Common myeloid progenitor, CD34-positive (primary cell): ENCODE measurements around the gene SCLY.
A peak's percentile ranks its signal among the peaks of the same experiment; 100 is the strongest.

Experiments used
- CTCF ChIA-PET: fragments of 350-600 bp; sonication (Branson Sonifier 250); formaldehyde crosslinking; loops from one replicate; lab custom pipeline; 2021; ENCODE audit warnings: antibody characterized with exemption; lab: Charles Lee
- POLR2A ChIA-PET: fragments of 350-600 bp; sonication (Branson Sonifier 250); formaldehyde crosslinking; loops from one replicate; lab custom pipeline; 2021; ENCODE audit warnings: antibody characterized with exemption; lab: Charles Lee
- DNase-seq, 3 donors: peaks; one replicate each; pipeline versions ENCODE4 v3.0.0 to v3.0.0-alpha.2; 2013
- H3K27ac ChIP-seq, 2 experiments: 1 replicate in 1 of 2; 2 replicates in 1 of 2; pipeline ENCODE4 v1.7.0; 2013; ENCODE audit warnings: inconsistent platforms in 2 of 2, low read length in 2 of 2, mild to moderate bottlenecking in 2 of 2, low read depth in 1 of 2, moderate library complexity in 1 of 2; ENCODE audit not compliant: severe bottlenecking in 2 of 2, insufficient read depth in 1 of 2, poor library complexity in 1 of 2
- H3K27me3 ChIP-seq, 5 experiments: replicated peaks in 2 of 5; 1 replicate in 3 of 5; 2 replicates in 2 of 5; pipeline versions ENCODE4 v1.6.1 to v1.7.0; 2013; ENCODE audit warnings: low read length in 4 of 5, mild to moderate bottlenecking in 2 of 5, moderate library complexity in 2 of 5, inconsistent platforms in 1 of 5; ENCODE audit not compliant: insufficient read depth in 5 of 5, control insufficient read depth in 4 of 5
- H3K36me3 ChIP-seq, 4 experiments: 1 replicate in 2 of 4; 2 replicates in 2 of 4; pipeline versions ENCODE4 v1.6.1 to v1.7.0; 2013; ENCODE audit warnings: low read length in 3 of 4, control low read depth in 1 of 4, mild to moderate bottlenecking in 1 of 4; ENCODE audit not compliant: control insufficient read depth in 4 of 4, insufficient read depth in 4 of 4
- H3K4me1 ChIP-seq, 4 experiments: 1 replicate in 3 of 4; 2 replicates in 1 of 4; pipeline versions ENCODE4 v1.6.1 to v1.7.1; 2013; ENCODE audit warnings: low read length in 3 of 4, mild to moderate bottlenecking in 3 of 4, control low read depth in 1 of 4, inconsistent platforms in 1 of 4, moderate library complexity in 1 of 4; ENCODE audit not compliant: control insufficient read depth in 4 of 4, insufficient read depth in 4 of 4; ENCODE audit errors: control extremely low read depth in 1 of 4
- H3K4me3 ChIP-seq, 7 experiments: 1 replicate in 4 of 7; 2 replicates in 3 of 7; pipeline versions ENCODE4 v1.5.1 to v1.7.0; 2013; ENCODE audit warnings: mild to moderate bottlenecking in 7 of 7, low read length in 6 of 7, moderate library complexity in 6 of 7, inconsistent platforms in 2 of 7, low read depth in 2 of 7, control low read depth in 1 of 7; ENCODE audit not compliant: insufficient read depth in 4 of 7, control insufficient read depth in 1 of 7; ENCODE audit errors: extremely low read depth in 1 of 7
- H3K9me3 ChIP-seq, 5 experiments: 1 replicate in 4 of 5; 2 replicates in 1 of 5; pipeline versions ENCODE4 v1.6.1 to v1.7.1; 2013; ENCODE audit warnings: low read length in 4 of 5, mild to moderate bottlenecking in 2 of 5, inconsistent platforms in 1 of 5, low read depth in 1 of 5, moderate library complexity in 1 of 5; ENCODE audit not compliant: control insufficient read depth in 4 of 5, insufficient read depth in 2 of 5; ENCODE audit errors: control extremely low read depth in 1 of 5
- WGBS: methylation state at CpG from one replicate; pipeline ENCODE4 v1.1.5; 2013; ENCODE audit not compliant: insufficient coverage; 5-methylcytosine and 5-hydroxymethylcytosine counted together

Gene SCLY

GRCh38 chr2:238117199-238118154, 56.7 kb downstream of the SCLY start:
- POLR2A ChIA-PET: no interaction called here
- Histone ChIP-seq H3K36me3 (no peaks in the 10 kb centered on the region), H3K9me3 (peaks cover 0 to 6% (median 0%) of the 10 kb centered on the region in 5 experiments), H3K27me3 (peaks cover 0 to 28% (median 0%) of the 10 kb centered on the region in 5 experiments), H3K27ac (no peak overlapping the region), H3K4me3 (no peak overlapping the region), H3K4me1 (no peaks in the 10 kb centered on the region)
- WGBS: 81% methylated on average over 9 of the region's 11 CpGs
- no peak for DNase-seq
- CTCF ChIA-PET: no interaction called here

GRCh38 chr2:238119756-238120462, 59.1 kb downstream of the SCLY start:
- DNase-seq: peak in 1 of 3 donors; percentile 27
- no peaks in the 10 kb centered on the region for H3K36me3 ChIP-seq
- H3K9me3 ChIP-seq: no peaks in the 10 kb centered on the region
- H3K27me3 ChIP-seq: peaks cover 0 to 28% (median 0%) of the 10 kb centered on the region in 5 experiments
- no peak overlapping the region for H3K4me3 ChIP-seq
- POLR2A ChIA-PET: no interaction called here
- WGBS: 56% methylated on average over 9 of the region's 15 CpGs
- CTCF ChIA-PET: no interaction called here
- H3K27ac ChIP-seq: no peak overlapping the region
- H3K4me1 ChIP-seq: no peaks in the 10 kb centered on the region

GRCh38 chr2:238120463-238121298, 59.9 kb downstream of the SCLY start:
- ChIA-PET POLR2A (no interaction called here), CTCF (no interaction called here)
- no peak for DNase-seq
- H3K27ac ChIP-seq: no peak overlapping the region
- H3K9me3 ChIP-seq: no peaks in the 10 kb centered on the region
- H3K36me3 ChIP-seq: no peaks in the 10 kb centered on the region
- 62% methylated on average over 27 of the region's 30 CpGs for WGBS
- H3K4me3 ChIP-seq: no peak overlapping the region
- H3K4me1 ChIP-seq: no peaks in the 10 kb centered on the region
- peaks cover 0 to 28% (median 0%) of the 10 kb centered on the region in 5 experiments for H3K27me3 ChIP-seq

GRCh38 chr2:238121511-238122286, 60.9 kb downstream of the SCLY start:
- Histone ChIP-seq H3K27me3 (peaks cover 0 to 27% (median 0%) of the 10 kb centered on the region in 5 experiments), H3K9me3 (no peaks in the 10 kb centered on the region), H3K27ac (no peak overlapping the region), H3K4me3 (no peak overlapping the region), H3K4me1 (no peaks in the 10 kb centered on the region), H3K36me3 (no peaks in the 10 kb centered on the region)
- ChIA-PET POLR2A (no interaction called here), CTCF (no interaction called here)
- WGBS: 93% methylated on average over 25 of the region's 27 CpGs
- no peak for DNase-seq

- no peak overlapping the region for H3K27ac ChIP-seq
- ChIA-PET CTCF (no interaction called here), POLR2A (no interaction called here)
- 96% methylated on average over 26 of the region's 29 CpGs for WGBS
- H3K9me3 ChIP-seq: no peaks in the 10 kb centered on the region
- H3K4me3 ChIP-seq: no peak overlapping the region
- DNase-seq: no peak
- peaks cover 0 to 2% (median 0%) of the 10 kb centered on the region in 4 experiments for H3K4me1 ChIP-seq
- no peaks in the 10 kb centered on the region for H3K36me3 ChIP-seq
- H3K27me3 ChIP-seq: peaks cover 0 to 25% (median 0%) of the 10 kb centered on the region in 5 experiments
Measured at GRCh38 chr2:238122287-238123217, 61.8 kb downstream of the SCLY start.
